Omental fat pad (tissue), 4 donors: Measurements from ENCODE around the gene GYS1. TPM values are rescaled to one million over a fixed set of nuclear protein-coding genes. Genes with fewer than 3 reads are reported as not detected.

Experiments
- ATAC-seq: fragments of 150-250 bp; one replicate; pipeline ENCODE4 v1.9.1; 2016; ENCODE audit warnings: mild to moderate bottlenecking, moderate library complexity; ENCODE audit not compliant: low FRiP score
- DNase-seq: peaks from one replicate; pipeline ENCODE4 v3.0.0-alpha.2; 2019; ENCODE audit warnings: low spot score
- total RNA-seq, 4 donors: library from RNA; depleted of rRNA; stranded (reverse); fragments of >200 nt; gene quantifications; one replicate each; pipeline ENCODE4 v1.1.0, GENCODE V29; 2016
- TF ChIP-seq, protein P1 (sequence below), 3 donors: fragments of 450-650 bp; IDR thresholded peaks; one replicate each; pipeline ENCODE4 v1.5.1; 2016 to 2017; ENCODE audit warnings: antibody characterized with exemption in 3 of 3, mild to moderate bottlenecking in 3 of 3, moderate library complexity in 2 of 3

The GYS1 gene
- total RNA-seq, 4 donors from 2014 or later, result 34.3 to 41.0 (median 38.8) TPM

DNA sequence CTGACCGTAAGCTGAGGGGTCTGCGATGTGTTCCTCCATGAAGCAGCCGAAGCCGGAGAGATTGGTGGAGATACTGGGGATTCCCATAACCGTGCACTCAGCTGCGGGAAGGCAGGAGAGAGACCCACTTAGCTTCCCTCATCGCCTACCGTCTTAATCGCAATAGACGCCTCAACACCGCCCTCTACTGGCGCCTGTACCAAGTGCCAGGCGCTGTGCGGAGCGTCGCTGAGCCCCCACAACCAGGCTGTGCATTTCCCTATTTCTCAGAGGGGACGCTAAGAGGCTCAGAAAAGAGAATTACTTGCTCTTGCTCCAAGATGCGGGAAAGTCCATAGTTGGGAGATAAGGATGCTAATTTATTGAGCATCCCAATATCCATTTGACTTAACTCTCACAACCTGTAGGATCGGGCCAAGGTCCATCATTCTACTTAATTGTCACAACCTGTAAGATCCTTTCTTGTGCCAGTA is 22.1 kb downstream of the GYS1 start:
- ATAC-seq (peak; percentile 37), DNase-seq (peak; percentile 94)
- TF ChIP-seq, protein P1, sequence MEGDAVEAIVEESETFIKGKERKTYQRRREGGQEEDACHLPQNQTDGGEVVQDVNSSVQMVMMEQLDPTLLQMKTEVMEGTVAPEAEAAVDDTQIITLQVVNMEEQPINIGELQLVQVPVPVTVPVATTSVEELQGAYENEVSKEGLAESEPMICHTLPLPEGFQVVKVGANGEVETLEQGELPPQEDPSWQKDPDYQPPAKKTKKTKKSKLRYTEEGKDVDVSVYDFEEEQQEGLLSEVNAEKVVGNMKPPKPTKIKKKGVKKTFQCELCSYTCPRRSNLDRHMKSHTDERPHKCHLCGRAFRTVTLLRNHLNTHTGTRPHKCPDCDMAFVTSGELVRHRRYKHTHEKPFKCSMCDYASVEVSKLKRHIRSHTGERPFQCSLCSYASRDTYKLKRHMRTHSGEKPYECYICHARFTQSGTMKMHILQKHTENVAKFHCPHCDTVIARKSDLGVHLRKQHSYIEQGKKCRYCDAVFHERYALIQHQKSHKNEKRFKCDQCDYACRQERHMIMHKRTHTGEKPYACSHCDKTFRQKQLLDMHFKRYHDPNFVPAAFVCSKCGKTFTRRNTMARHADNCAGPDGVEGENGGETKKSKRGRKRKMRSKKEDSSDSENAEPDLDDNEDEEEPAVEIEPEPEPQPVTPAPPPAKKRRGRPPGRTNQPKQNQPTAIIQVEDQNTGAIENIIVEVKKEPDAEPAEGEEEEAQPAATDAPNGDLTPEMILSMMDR (IDR thresholded peaks at IDR 0.05), result peak in 1 of 3 donors; percentile 82

DNA sequence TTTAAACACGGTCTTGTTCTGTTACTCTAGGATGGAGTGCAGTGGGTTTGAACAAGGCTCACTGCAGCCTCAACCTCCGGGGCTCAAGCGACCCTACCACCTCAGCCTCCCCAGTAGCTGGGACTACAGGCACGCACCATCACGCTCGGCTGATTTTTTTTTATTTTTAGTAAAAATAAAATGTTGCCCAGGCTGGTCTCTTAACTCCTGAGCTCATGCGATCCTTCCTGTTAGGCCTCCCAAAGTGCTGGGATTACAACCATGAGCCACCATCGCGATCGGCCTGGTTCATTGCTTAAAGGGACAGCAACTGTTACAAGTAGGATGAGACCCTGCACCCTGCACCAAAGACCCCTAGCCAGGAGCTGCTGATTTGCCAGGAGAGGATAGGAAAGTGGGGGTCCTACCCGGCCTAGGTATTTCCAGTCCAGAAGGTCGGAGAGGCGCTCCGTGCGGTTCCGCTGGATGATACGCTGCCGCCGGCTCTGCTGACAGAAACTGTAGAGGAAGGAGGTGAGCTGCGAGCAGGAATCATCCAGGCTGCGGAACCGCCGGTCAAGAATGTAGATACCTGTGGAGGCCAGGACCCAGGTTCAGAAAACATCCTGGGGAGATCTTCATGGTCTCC is 22.9 kb downstream of the GYS1 start:
- TF ChIP-seq, protein P1 (IDR thresholded peaks at IDR 0.05), result no peak
- ATAC-seq, result no peak
- no peak for DNase-seq

DNA sequence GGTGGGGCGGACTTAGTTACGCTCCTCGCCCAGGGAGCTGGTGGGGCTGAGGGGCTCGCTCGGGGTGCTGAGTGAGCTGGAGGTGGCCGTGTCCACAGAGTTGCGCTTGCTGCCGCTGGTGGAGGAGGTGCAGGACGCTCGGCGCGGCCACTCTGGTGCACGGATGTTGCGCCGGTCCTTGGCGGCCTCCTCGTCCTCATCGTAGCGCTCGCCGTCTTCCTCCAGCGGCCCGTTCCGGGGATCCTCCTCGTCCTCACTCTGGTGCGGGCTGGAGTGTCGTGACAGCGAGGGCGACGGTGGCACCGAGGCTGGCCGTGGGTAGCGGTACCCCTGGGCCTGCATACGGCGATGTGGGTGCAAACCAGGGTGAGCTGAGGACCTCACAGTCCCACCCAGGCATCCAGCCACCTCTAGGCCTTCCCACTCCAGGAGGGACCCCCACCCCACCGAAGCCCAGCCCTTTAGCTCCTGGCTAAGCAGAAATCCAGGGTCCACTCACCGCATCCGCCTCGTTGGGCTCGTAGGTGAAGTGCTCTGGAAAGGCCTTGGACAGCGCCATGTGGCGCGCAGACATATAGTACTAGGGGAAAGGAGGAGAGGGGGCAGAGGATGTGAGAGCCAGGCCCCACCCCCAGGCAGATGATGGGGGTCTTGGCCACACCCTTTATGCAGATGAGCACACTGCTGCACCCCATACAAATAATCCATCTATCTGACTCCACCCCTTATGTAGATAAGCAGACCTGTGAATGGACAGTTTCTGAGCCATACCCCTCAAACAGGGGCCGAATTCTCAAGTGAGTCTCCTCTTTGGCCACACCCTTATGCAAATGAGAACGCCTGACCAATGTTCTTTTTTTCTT is 23.6 kb downstream of the GYS1 start:
- ATAC-seq (no peak), DNase-seq (no peak)
- TF ChIP-seq, protein P1 (IDR thresholded peaks at IDR 0.05), result no peak

DNA sequence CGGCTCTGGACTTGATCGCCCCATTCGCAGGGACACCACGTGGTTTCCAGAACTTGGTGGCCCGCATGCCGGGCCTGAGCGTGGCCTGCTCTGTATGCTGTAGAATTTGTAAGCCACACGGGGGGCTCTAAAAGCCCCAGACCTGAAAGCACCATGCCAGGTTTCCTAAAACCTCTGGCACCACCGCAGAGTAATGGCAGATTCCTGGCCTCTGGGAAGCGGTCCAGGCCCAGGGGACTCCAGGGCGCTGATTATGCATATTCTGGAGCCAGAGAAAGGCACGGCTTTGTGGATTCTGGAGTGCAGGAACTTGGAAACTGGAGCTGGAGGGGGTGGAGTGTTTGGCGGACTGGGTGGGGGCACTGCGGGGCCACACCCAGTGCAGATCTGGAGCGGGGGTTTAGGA is 24.3 kb downstream of the GYS1 start:
- ATAC-seq (no peak), DNase-seq (no peak)

DNA sequence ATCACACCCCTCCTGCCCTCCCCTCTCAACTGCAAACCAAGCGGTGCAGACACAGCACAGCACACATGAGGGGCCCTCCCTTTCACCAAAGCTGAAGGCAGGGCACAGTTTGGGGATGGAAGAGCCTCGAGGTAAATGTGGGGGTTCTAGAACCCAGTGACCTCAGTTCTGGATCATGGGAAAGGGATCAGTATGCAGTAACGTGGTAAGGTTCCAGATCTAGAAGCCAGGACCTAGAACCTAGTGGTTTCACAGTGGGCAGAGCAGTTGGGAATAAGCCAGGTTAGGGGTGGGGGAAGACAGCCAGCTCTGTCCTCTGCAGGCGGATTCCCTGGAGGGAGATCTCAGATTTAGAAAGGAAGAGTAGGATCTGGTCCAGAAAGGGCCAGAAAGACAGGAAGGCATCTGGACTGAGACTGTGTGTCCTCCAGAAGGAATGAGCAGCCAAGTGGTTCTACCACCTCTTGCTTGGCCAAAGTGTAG is 24.9 kb downstream of the GYS1 start:
- no peak for DNase-seq
- TF ChIP-seq, protein P1 (IDR thresholded peaks at IDR 0.05), result no peak
- ATAC-seq, result peak; percentile 5

More for the DNA sequence above, 24.3 kb downstream of the GYS1 start:
- TF ChIP-seq, protein P1 (IDR thresholded peaks at IDR 0.05), result no peak

DNA sequence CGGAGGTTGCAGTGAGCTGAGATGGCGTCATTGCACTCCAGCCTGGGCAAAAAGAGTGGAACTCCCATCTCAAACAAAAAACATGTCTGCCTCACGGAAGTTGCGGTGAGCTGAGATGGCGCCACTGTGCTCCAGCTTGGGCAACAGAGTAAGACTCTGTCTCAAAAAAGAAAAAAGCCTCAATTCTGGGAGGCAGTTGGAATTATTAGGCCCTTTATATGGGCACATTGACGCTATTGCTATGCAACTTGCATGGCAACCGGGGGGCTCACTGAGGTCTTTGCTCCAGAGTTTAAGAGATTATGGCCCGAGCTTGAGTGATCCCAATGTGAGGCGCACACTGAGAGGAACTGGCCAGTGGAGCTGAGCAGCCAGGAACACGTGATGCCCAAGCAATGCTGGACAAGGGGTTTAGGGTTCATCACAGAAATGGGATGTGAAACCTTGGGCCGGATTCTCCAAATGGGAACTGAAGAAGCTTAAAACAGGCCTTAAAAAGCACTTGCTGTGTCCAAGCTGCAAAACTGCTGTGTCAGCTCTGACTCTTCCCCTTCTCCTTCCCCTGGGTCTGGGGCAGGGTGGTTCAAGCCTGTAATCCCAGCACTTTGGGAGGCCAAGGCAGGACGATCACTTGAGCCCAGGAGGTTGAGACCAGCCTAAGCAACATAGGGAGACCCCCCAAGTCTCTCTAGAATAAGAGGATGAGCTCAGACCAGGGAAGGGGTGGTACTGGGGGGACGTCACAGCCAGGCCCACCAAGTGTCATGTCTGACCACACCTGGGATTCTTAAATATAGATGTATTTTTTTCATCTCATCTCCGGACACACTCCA is 25.5 kb downstream of the GYS1 start:
- no peak for DNase-seq
- TF ChIP-seq, protein P1 (IDR thresholded peaks at IDR 0.05), result no peak
- ATAC-seq, result peak; percentile 1
